Endothelial cell of umbilical vein (primary cell): Measurements from ENCODE around the gene DHFR. TPM values are rescaled to one million over a fixed set of nuclear protein-coding genes. Genes with fewer than 3 reads are reported as not detected.

Experiments used
- BruUV-seq: library from RNA; stranded (reverse); fragments of 400-500 nt; replicated peaks from 2 replicates; lab custom pipeline; 2021; lab: Mats Ljungman, UMichigan
- CTCF ChIA-PET: fragments of 300-600, 350-600 bp; sonication (Branson Sonifier 250); formaldehyde crosslinking; loops from one replicate; lab custom pipeline; 2021; ENCODE audit warnings: antibody characterized with exemption, inconsistent platforms; lab: Charles Lee
- POLR2A ChIA-PET: fragments of 300-600, 350-600 bp; sonication (Branson Sonifier 250); formaldehyde crosslinking; loops from one replicate; lab custom pipeline; 2021; ENCODE audit warnings: antibody characterized with exemption, inconsistent platforms; lab: Charles Lee
- DNase-seq: peaks from one replicate; pipeline ENCODE4 v3.0.0-alpha.2; 2011; ENCODE audit warnings: low read depth, low spot score
- FAIRE-seq: peaks from 2 replicates; lab custom pipeline; 2011; peaks lifted over from hg19 to GRCh38; lab: Jason Lieb, UNC
- H2AFZ ChIP-seq: 2 replicates; pipeline ENCODE4 v1.6.0; 2012; ENCODE audit warnings: low read depth, low read length, control low read depth, inconsistent platforms
- H3K27ac ChIP-seq: 2 replicates; pipeline ENCODE4 v1.5.1; 2011; ENCODE audit warnings: low read depth, mild to moderate bottlenecking, control low read depth, low read length, moderate library complexity; ENCODE audit not compliant: insufficient read depth
- H3K27me3 ChIP-seq, 2 experiments: 2 replicates each; pipeline versions ENCODE4 v1.6.0 to v1.6.1; 2011; ENCODE audit warnings: low read length in 2 of 2, mixed read lengths in 1 of 2; ENCODE audit not compliant: control insufficient read depth in 2 of 2, insufficient read depth in 2 of 2
- H3K36me3 ChIP-seq, 2 experiments: 2 replicates in 1 of 2; 3 replicates in 1 of 2; pipeline ENCODE4 v1.5.1; 2011; ENCODE audit warnings: low read length in 2 of 2, mild to moderate bottlenecking in 1 of 2, moderate library complexity in 1 of 2; ENCODE audit not compliant: control insufficient read depth in 2 of 2, insufficient read depth in 2 of 2; ENCODE audit errors: extremely low read depth in 1 of 2
- H3K4me1 ChIP-seq: 3 replicates; pipeline ENCODE4 v1.5.1; 2011; ENCODE audit warnings: mild to moderate bottlenecking, low read length; ENCODE audit not compliant: control insufficient read depth, insufficient read depth; ENCODE audit errors: extremely low read depth
- H3K4me2 ChIP-seq: 2 replicates; pipeline ENCODE4 v1.6.1; 2011; ENCODE audit warnings: low read length, control low read depth, mixed read lengths; ENCODE audit not compliant: insufficient read depth
- H3K4me3 ChIP-seq, 3 experiments: fragments of 200-600 bp in 1 of 3; sonication (generic), shearing (Covaris generic) in 1 of 3; replicated peaks in 1 of 3; 2 replicates each; pipeline ENCODE4 v1.5.1; 2011 to 2016; ENCODE audit warnings: control low read depth in 3 of 3, low read length in 3 of 3, mild to moderate bottlenecking in 2 of 3, inconsistent platforms in 1 of 3, low read depth in 1 of 3, moderate library complexity in 1 of 3; ENCODE audit not compliant: insufficient read depth in 1 of 3
- H3K79me2 ChIP-seq: 2 replicates; pipeline ENCODE4 v1.6.0; 2012; ENCODE audit warnings: low read length, inconsistent platforms; ENCODE audit not compliant: control insufficient read depth, insufficient read depth
- H3K9ac ChIP-seq: replicated peaks from 2 replicates; pipeline ENCODE3; 2011; ENCODE audit warnings: low read length, control low read depth; ENCODE audit not compliant: insufficient read depth; ENCODE audit errors: extremely low read depth
- H3K9me1 ChIP-seq: replicated peaks from 3 replicates; pipeline ENCODE4 v1.6.0; 2011; ENCODE audit warnings: mild to moderate bottlenecking, low read length; ENCODE audit not compliant: control insufficient read depth, insufficient read depth; ENCODE audit errors: extremely low read depth
- H3K9me3 ChIP-seq: replicated peaks from 2 replicates; pipeline ENCODE4 v1.5.1; 2012; ENCODE audit warnings: low read length, inconsistent platforms; ENCODE audit not compliant: control insufficient read depth, insufficient read depth
- H4K20me1 ChIP-seq: replicated peaks from 2 replicates; pipeline ENCODE3; 2011; ENCODE audit warnings: mild to moderate bottlenecking, low read length; ENCODE audit not compliant: control insufficient read depth, insufficient read depth; ENCODE audit errors: extremely low read depth
- CTCF ChIP-seq, 2 donors: IDR thresholded peaks; 1 replicate in 1 of 2; 2 replicates in 1 of 2; pipeline ENCODE4 v1.5.1; 2011; ENCODE audit warnings: low read length in 2 of 2, mild to moderate bottlenecking in 2 of 2, moderate library complexity in 2 of 2, control low read depth in 1 of 2, inconsistent platforms in 1 of 2, low read depth in 1 of 2; ENCODE audit not compliant: insufficient read depth in 1 of 2; ENCODE audit errors: extremely low read depth in 1 of 2
- EZH2 ChIP-seq: IDR thresholded peaks from 2 replicates; pipeline ENCODE4 v1.6.1; 2012; ENCODE audit warnings: borderline replicate concordance, low read depth, mild to moderate bottlenecking, moderate library complexity, low read length, inconsistent platforms; ENCODE audit not compliant: severe bottlenecking
- FOS ChIP-seq: IDR thresholded peaks from 2 replicates; pipeline ENCODE4 v1.6.1; 2011; ENCODE audit warnings: mild to moderate bottlenecking, low read length, moderate library complexity, borderline replicate concordance; ENCODE audit not compliant: insufficient read depth
- GATA2 ChIP-seq: IDR thresholded peaks from 2 replicates; pipeline ENCODE4 v1.7.0; 2011; ENCODE audit warnings: low read depth, mild to moderate bottlenecking, moderate library complexity, mixed read lengths, low read length; ENCODE audit not compliant: insufficient read length, insufficient read depth
- JUN ChIP-seq: IDR thresholded peaks from 2 replicates; pipeline ENCODE4 v1.6.1; 2011; ENCODE audit warnings: borderline replicate concordance, low read depth; ENCODE audit not compliant: insufficient read length, insufficient read depth
- MYC ChIP-seq: IDR thresholded peaks from one replicate; pipeline ENCODE4 v1.6.1; 2011; ENCODE audit warnings: mild to moderate bottlenecking, low read depth, low read length
- POLR2A ChIP-seq: IDR thresholded peaks from 2 replicates; pipeline ENCODE4 v1.6.1; 2012; ENCODE audit warnings: low read depth, mild to moderate bottlenecking, control low read depth, low read length
- dilution Hi-C: fragments of 300-500 bp; cut with MboI; formaldehyde crosslinking; loops from one replicate; pipeline ENCODE4 v1.15.0; 2019; ENCODE audit warnings: low sequenced_read_pairs; ENCODE audit not compliant: extremely low pct_ligation_motif_present
- intact Hi-C: fragments of 100-400 bp; cut with micrococcal nuclease; formaldehyde crosslinking; loops from one replicate; pipeline ENCODE4 v1.10.0; 2022
- polyA plus RNA-seq, 4 experiments: library from polyadenylated mRNA; depleted of rRNA in 3 of 4; stranded (reverse) in 3 of 4; unstranded in 1 of 4; fragments of >200 nt; gene quantifications; 2 replicates each; pipeline versions ENCODE4 v1.2.1 to v1.2.3, GENCODE V29; 2011 to 2012; ENCODE audit warnings: missing spikeins in 1 of 4
- total RNA-seq: library from RNA; stranded (reverse); gene quantifications from 2 replicates; pipeline ENCODE4 v1.2.3, GENCODE V29; 2021

Gene DHFR
- total and polyA plus RNA-seq, 2 donors (not counting 3 experiments of a cell fraction or from before 2014, with no cell fraction given), result 17.6 to 35.8 TPM

- Histone ChIP-seq H3K4me1 (no peaks in the 10 kb centered on the region), H4K20me1 (no peaks in the 10 kb centered on the region), H3K27me3 (no peaks in the 10 kb centered on the region), H3K4me3 (no peak overlapping the region), H3K9ac (no peak overlapping the region), H3K4me2 (no peak overlapping the region), H3K9me1 (no peaks in the 10 kb centered on the region), H2AFZ (no peak overlapping the region), H3K36me3 (no peaks in the 10 kb centered on the region), H3K79me2 (no peaks in the 10 kb centered on the region), H3K27ac (no peak overlapping the region), H3K9me3 (no peaks in the 10 kb centered on the region)
- ChIA-PET POLR2A (no interaction called here), CTCF (interaction anchor here (0.6 to 1.6 kb wide), 2 partner anchors 30 to 179 kb away, joined by 3 read pairs; no protein-coding TSS in a partner anchor)
- TF ChIP-seq GATA2 (no peak), POLR2A (no peak), CTCF (IDR thresholded peaks at IDR 0.05; ENCODE audit: extremely low read depth in 1 of 2, insufficient read depth in 1 of 2, low read depth in 1 of 2, low read length in 2 of 2) (no peak), FOS (no peak), JUN (no peak), EZH2 (no peak), MYC (no peak)
- no TSS peak for BruUV-seq
- intact Hi-C loops, result no loop called here
- dilution Hi-C loops, result no loop called here
- DNase-seq (no peak), FAIRE-seq (no peak)
Measured at GRCh38 chr5:80607343-80607742, 47.4 kb downstream of the DHFR start.
